Common myeloid progenitor, CD34-positive (primary cell): Measurements from ENCODE around the gene XRCC6.
A peak's percentile ranks its signal among the peaks of the same experiment; 100 is the strongest.

Source experiments
- CTCF ChIA-PET: fragments of 350-600 bp; sonication (Branson Sonifier 250); formaldehyde crosslinking; loops from one replicate; lab custom pipeline; 2021; ENCODE audit warnings: antibody characterized with exemption; lab: Charles Lee
- POLR2A ChIA-PET: fragments of 350-600 bp; sonication (Branson Sonifier 250); formaldehyde crosslinking; loops from one replicate; lab custom pipeline; 2021; ENCODE audit warnings: antibody characterized with exemption; lab: Charles Lee
- DNase-seq, 3 donors: peaks; one replicate each; pipeline versions ENCODE4 v3.0.0 to v3.0.0-alpha.2; 2013
- H3K27ac ChIP-seq, 2 experiments: 1 replicate in 1 of 2; 2 replicates in 1 of 2; pipeline ENCODE4 v1.7.0; 2013; ENCODE audit warnings: inconsistent platforms in 2 of 2, low read length in 2 of 2, mild to moderate bottlenecking in 2 of 2, low read depth in 1 of 2, moderate library complexity in 1 of 2; ENCODE audit not compliant: severe bottlenecking in 2 of 2, insufficient read depth in 1 of 2, poor library complexity in 1 of 2
- H3K27me3 ChIP-seq, 5 experiments: replicated peaks in 2 of 5; 1 replicate in 3 of 5; 2 replicates in 2 of 5; pipeline versions ENCODE4 v1.6.1 to v1.7.0; 2013; ENCODE audit warnings: low read length in 4 of 5, mild to moderate bottlenecking in 2 of 5, moderate library complexity in 2 of 5, inconsistent platforms in 1 of 5; ENCODE audit not compliant: insufficient read depth in 5 of 5, control insufficient read depth in 4 of 5
- H3K36me3 ChIP-seq, 4 experiments: 1 replicate in 2 of 4; 2 replicates in 2 of 4; pipeline versions ENCODE4 v1.6.1 to v1.7.0; 2013; ENCODE audit warnings: low read length in 3 of 4, control low read depth in 1 of 4, mild to moderate bottlenecking in 1 of 4; ENCODE audit not compliant: control insufficient read depth in 4 of 4, insufficient read depth in 4 of 4
- H3K4me1 ChIP-seq, 4 experiments: 1 replicate in 3 of 4; 2 replicates in 1 of 4; pipeline versions ENCODE4 v1.6.1 to v1.7.1; 2013; ENCODE audit warnings: low read length in 3 of 4, mild to moderate bottlenecking in 3 of 4, control low read depth in 1 of 4, inconsistent platforms in 1 of 4, moderate library complexity in 1 of 4; ENCODE audit not compliant: control insufficient read depth in 4 of 4, insufficient read depth in 4 of 4; ENCODE audit errors: control extremely low read depth in 1 of 4
- H3K4me3 ChIP-seq, 7 experiments: 1 replicate in 4 of 7; 2 replicates in 3 of 7; pipeline versions ENCODE4 v1.5.1 to v1.7.0; 2013; ENCODE audit warnings: mild to moderate bottlenecking in 7 of 7, low read length in 6 of 7, moderate library complexity in 6 of 7, inconsistent platforms in 2 of 7, low read depth in 2 of 7, control low read depth in 1 of 7; ENCODE audit not compliant: insufficient read depth in 4 of 7, control insufficient read depth in 1 of 7; ENCODE audit errors: extremely low read depth in 1 of 7
- H3K9me3 ChIP-seq, 5 experiments: 1 replicate in 4 of 5; 2 replicates in 1 of 5; pipeline versions ENCODE4 v1.6.1 to v1.7.1; 2013; ENCODE audit warnings: low read length in 4 of 5, mild to moderate bottlenecking in 2 of 5, inconsistent platforms in 1 of 5, low read depth in 1 of 5, moderate library complexity in 1 of 5; ENCODE audit not compliant: control insufficient read depth in 4 of 5, insufficient read depth in 2 of 5; ENCODE audit errors: control extremely low read depth in 1 of 5
- WGBS: methylation state at CpG from one replicate; pipeline ENCODE4 v1.1.5; 2013; ENCODE audit not compliant: insufficient coverage; 5-methylcytosine and 5-hydroxymethylcytosine counted together

XRCC6 gene

GRCh38 chr22:41695211-41695610 is 74.1 kb downstream of the XRCC6 start:
- peaks cover 3 to 32% (median 8%) of the 10 kb centered on the region in 4 experiments for H3K36me3 ChIP-seq
- CTCF ChIA-PET: interaction anchor here (1.0 to 4.5 kb wide), 2 partner anchors 163 to 245 kb away, joined by 3 to 34 read pairs; no protein-coding TSS in a partner anchor
- H3K27ac ChIP-seq: no peak overlapping the region
- no peak overlapping the region for H3K4me3 ChIP-seq
- no peak for DNase-seq
- WGBS: 100% methylated on average over 2 of the region's 2 CpGs
- H3K4me1 ChIP-seq: peaks cover 0 to 20% (median 17%) of the 10 kb centered on the region in 4 experiments
- H3K27me3 ChIP-seq: no peaks in the 10 kb centered on the region
- no peaks in the 10 kb centered on the region for H3K9me3 ChIP-seq
- POLR2A ChIA-PET: no interaction called here

GRCh38 chr22:41696703-41697102 is 75.6 kb downstream of the XRCC6 start:
- H3K27ac ChIP-seq: no peak overlapping the region
- peaks cover 0 to 20% (median 17%) of the 10 kb centered on the region in 4 experiments for H3K4me1 ChIP-seq
- 82% methylated on average over 11 of the region's 11 CpGs for WGBS
- peak overlapping the region in 1 of 7 experiments; percentile 56 for H3K4me3 ChIP-seq
- POLR2A ChIA-PET: interaction anchor here (0.8 to 1.4 kb wide), 4 partner anchors 8 to 244 kb away, joined by 3 to 13 read pairs (median 4); partner anchors contain the start of gene SNU13
- CTCF ChIA-PET: interaction anchor here (0.5 to 4.5 kb wide), 29 partner anchors 8 to 261 kb away, joined by 3 to 34 read pairs (median 5); partner anchors contain the start of genes CCDC134, CENPM and SNU13
- peaks cover 3 to 28% (median 8%) of the 10 kb centered on the region in 4 experiments for H3K36me3 ChIP-seq
- DNase-seq: no peak
- no peaks in the 10 kb centered on the region for H3K9me3 ChIP-seq
- no peaks in the 10 kb centered on the region for H3K27me3 ChIP-seq

- Histone ChIP-seq H3K9me3 (no peaks in the 10 kb centered on the region), H3K27ac (no peak overlapping the region), H3K27me3 (no peaks in the 10 kb centered on the region), H3K4me1 (peaks cover 0 to 20% (median 17%) of the 10 kb centered on the region in 4 experiments), H3K4me3 (peak overlapping the region in 5 of 7 experiments; percentile 13 to 75 (median 52)), H3K36me3 (peaks cover 3 to 28% (median 8%) of the 10 kb centered on the region in 4 experiments)
- CTCF ChIA-PET: interaction anchor here (0.5 to 4.5 kb wide), 37 partner anchors 9 to 261 kb away, joined by 3 to 34 read pairs (median 4); partner anchors contain the start of genes CCDC134, CENPM and SNU13
- 33% methylated on average over 11 of the region's 12 CpGs for WGBS
- POLR2A ChIA-PET: interaction anchor here (0.8 to 1.5 kb wide), 5 partner anchors 8 to 244 kb away, joined by 3 to 13 read pairs (median 4); partner anchors contain the start of genes CCDC134 and SNU13
- peak; percentile 87 to 91 (median 88) for DNase-seq
These were observed 76.2 kb downstream of the XRCC6 start for GRCh38 chr22:41697126-41697775.

- POLR2A ChIA-PET: no interaction called here
- H3K27me3 ChIP-seq: no peaks in the 10 kb centered on the region
- peaks cover 0 to 20% (median 17%) of the 10 kb centered on the region in 4 experiments for H3K4me1 ChIP-seq
- whole genome bisulfite sequencing: 52% methylated on average over 67 of the region's 69 CpGs
- peak; percentile 72 to 85 (median 75) for DNase-seq
- CTCF ChIA-PET: interaction anchor here (0.8 to 4.5 kb wide), 6 partner anchors 10 to 241 kb away, joined by 3 to 34 read pairs (median 6); partner anchors contain the start of genes CCDC134 and SNU13
- H3K36me3 ChIP-seq: peaks cover 0 to 13% (median 1%) of the 10 kb centered on the region in 4 experiments
- no peak within 1 kb of the TSS for H3K27ac ChIP-seq
- no peaks in the 10 kb centered on the region for H3K9me3 ChIP-seq
- H3K4me3 ChIP-seq: peak within 1 kb of the TSS in 5 of 7 experiments; percentile 21 to 69 (median 48)
These were observed 78.4 kb downstream of the XRCC6 start, which contains the start of gene MEI1 for GRCh38 chr22:41699264-41700107. Gene MEI1, plus strand, starts transcription at chr22:41699503. Its CDS starts 36 bp downstream, at chr22:41699539.

- CTCF ChIA-PET: interaction anchor here (1.3 to 3.7 kb wide), 2 partner anchors 36 to 100 kb away, joined by 3 to 18 read pairs; partner anchors contain the start of gene CCDC134
- Histone ChIP-seq H3K9me3 (no peaks in the 10 kb centered on the region), H3K4me3 (no peak overlapping the region), H3K27me3 (no peaks in the 10 kb centered on the region), H3K27ac (no peak overlapping the region), H3K36me3 (peaks cover 0 to 7% (median 0%) of the 10 kb centered on the region in 4 experiments), H3K4me1 (peaks cover 0 to 20% (median 17%) of the 10 kb centered on the region in 4 experiments)
- POLR2A ChIA-PET: no interaction called here
- WGBS: 100% methylated on average over 8 of the region's 16 CpGs
- no peak for DNase-seq
These were observed 78.9 kb downstream of the XRCC6 start for GRCh38 chr22:41700108-41700364.

- Histone ChIP-seq H3K27ac (no peak overlapping the region), H3K27me3 (no peaks in the 10 kb centered on the region), H3K4me1 (peaks cover 0 to 9% (median 5%) of the 10 kb centered on the region in 4 experiments), H3K4me3 (no peak overlapping the region), H3K36me3 (no peaks in the 10 kb centered on the region), H3K9me3 (no peaks in the 10 kb centered on the region)
- POLR2A ChIA-PET: no interaction called here
- CTCF ChIA-PET: interaction anchor here (0.7 kb wide), 1 partner anchor 1081 kb away, joined by 3 read pairs; no protein-coding TSS in a partner anchor
- no peak for DNase-seq
- 100% methylated on average over 7 of the region's 9 CpGs for WGBS
These were observed 81.7 kb downstream of the XRCC6 start for GRCh38 chr22:41702763-41703162.
